HuH-7.5 (cell line): ENCODE results near the gene KIF2B.
"Not testable (repeated sequence)": the region's sequence is repeated elsewhere in the genome, so short reads cannot be mapped to it uniquely, and the experiment has no call there.

ENCODE experiments used
- DNase-seq: peaks from one replicate; pipeline ENCODE4 v3.0.0; 2011; ENCODE audit warnings: low spot score

The KIF2B gene, protein sequence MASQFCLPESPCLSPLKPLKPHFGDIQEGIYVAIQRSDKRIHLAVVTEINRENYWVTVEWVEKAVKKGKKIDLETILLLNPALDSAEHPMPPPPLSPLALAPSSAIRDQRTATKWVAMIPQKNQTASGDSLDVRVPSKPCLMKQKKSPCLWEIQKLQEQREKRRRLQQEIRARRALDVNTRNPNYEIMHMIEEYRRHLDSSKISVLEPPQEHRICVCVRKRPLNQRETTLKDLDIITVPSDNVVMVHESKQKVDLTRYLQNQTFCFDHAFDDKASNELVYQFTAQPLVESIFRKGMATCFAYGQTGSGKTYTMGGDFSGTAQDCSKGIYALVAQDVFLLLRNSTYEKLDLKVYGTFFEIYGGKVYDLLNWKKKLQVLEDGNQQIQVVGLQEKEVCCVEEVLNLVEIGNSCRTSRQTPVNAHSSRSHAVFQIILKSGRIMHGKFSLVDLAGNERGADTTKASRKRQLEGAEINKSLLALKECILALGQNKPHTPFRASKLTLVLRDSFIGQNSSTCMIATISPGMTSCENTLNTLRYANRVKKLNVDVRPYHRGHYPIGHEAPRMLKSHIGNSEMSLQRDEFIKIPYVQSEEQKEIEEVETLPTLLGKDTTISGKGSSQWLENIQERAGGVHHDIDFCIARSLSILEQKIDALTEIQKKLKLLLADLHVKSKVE

DNA sequence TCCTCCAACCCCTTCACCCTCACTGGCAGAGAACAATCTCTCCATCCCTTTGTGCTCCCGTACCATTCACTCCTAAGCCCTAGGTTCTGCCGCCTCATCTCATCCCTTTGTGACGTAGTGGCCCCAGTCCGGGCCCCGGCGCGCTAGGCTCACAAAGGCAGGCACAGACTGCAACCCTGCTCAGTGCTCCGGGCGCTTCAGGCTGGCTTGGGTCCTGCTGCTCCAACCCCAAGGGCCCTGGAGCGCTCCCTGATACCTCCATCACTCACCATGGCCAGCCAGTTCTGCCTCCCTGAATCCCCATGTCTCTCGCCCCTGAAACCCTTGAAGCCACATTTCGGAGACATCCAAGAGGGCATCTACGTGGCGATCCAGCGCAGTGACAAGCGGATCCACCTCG, at the start of gene KIF2B:
Gene KIF2B, plus strand, starts transcription at position 164 of the 400 bp plus-strand sequence. Its CDS starts 107 bp downstream, at position 271.
- no peak for DNase-seq

DNA sequence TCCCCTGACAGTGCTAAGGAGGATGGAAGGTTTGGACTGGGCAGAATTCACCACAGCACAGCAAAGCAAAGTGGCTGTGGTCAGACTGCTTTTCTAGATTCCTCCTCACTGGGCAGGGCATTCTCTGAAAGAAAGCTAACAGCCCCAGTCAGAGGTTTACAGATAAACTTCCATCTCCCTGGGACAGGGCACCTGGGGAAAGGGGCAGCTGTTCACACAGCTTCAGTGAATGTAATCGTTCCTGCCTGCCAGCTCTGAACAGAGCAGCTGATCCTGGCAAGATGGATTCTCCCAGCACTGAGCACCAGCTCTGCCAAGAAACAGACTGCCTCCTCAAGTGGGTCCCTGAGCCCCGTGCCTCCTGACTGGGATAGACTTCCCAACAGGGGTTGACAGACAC, 42.4 kb upstream of the KIF2B start:
- no peak for DNase-seq

DNA sequence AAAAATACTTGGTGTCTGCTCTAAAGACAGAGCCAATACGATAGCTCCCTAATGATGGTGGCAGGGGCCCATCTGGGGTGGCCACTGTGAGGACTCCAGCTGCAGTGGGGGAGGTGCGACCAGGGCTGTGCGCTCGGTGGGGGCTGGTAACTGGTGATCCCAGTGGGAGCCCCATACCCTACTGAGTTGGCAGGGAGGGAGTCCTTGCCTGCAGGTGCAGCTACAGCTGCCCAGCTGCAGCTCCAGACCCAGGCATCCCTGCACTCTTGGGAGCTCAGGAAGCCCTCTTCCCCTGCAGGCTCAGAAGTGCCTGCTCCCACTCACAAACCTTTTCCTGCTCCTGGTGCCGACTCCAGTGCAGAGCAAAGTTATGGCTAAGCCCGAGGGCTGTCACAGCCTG, 31.2 kb upstream of the KIF2B start:
- no peak for DNase-seq

DNA sequence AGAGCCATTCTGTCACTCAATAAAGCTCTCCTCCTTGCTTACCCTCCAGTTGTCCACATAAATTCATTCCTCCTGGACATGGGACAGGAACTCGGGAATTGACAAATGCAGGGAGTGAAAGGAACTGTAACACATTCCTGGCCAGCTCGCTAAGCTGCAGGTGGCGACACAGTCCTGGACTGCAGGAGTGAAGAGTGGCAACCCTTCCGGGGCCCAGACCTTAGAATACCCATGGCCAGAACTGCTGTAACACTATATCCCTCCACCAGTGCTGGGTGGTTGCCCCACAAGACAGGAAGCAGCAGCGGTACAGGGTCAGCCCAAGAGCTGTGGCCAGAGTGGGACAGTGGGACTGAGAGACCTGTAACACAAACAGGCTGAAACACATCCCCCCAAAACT, 30.3 kb upstream of the KIF2B start:
- no peak for DNase-seq

DNA sequence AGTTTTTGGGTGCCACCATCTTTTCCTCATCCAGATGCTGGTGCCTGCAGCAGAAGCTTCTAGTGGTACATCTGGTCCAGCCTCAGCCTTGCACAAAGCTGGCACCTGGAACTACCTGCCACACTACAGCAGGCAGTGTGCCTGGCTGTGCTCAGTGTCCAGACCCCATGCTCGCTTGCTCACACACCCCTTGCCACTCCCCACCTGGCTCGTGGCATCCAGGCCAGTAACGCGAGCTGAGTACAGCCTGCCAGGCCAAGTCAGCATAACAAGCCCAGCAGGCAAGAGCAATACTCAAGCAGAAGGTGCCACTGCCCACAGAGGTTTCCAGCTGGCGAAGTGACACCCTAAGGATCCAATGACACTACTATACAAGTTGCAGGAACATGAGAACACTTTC, 29.7 kb upstream of the KIF2B start:
- DNase-seq, result no peak

DNA sequence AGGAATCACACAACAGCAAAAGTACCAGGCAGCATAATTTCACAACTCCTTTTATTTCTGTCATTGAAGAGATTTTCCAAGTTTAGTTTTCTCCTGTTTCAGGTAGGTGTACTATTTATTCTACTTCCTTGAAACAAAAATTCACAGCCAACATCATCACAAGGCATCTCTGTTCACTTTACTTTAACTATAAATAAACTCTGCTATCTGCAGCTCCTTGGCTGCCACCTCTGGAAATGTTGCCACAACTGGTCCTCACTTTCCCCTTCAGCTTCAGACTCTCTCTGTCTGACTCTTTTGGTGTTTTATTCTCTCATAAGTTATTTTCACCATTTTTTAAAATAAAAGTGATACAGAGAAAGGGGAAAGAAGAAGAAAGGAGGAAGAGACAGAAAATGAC, 27.9 kb upstream of the KIF2B start:
- no peak for DNase-seq

DNA sequence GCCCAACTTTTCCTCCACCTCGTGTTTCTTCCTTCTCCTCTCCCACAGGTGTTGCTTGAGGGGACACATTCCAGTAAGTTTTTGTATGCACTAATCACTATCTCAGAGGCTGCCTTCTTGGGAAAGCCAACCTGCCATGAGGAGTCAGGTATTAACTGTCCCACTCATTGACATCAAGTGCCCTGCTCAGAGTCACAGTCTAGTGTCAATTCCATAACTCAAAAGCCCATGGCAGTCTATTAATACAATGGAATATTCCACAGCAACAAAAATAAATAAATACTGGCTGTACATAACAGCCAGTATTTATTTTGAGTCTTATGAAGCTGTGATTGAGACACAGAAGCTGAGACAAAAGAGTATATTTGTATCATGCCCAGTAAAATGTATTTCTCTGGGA, 26.1 kb upstream of the KIF2B start:
- no peak for DNase-seq

DNA sequence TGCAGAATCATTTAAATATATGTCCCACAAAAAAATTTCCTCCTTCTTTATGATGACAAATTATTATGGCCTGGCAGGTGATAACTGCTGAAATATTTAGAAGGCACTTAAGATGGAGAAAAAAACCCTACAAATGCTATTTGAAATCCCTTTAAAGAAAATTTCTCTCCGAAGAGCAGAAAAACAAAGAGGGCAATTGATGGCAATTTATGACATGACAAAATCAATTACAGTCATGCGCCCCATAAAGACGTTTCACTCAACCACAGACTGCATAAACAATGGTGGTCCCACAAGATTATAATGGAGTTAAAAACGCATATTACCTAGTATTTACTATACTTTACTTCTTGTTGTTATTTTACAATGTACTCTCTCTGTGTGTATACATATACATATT, 25.2 kb upstream of the KIF2B start:
- DNase-seq, result no peak

DNA sequence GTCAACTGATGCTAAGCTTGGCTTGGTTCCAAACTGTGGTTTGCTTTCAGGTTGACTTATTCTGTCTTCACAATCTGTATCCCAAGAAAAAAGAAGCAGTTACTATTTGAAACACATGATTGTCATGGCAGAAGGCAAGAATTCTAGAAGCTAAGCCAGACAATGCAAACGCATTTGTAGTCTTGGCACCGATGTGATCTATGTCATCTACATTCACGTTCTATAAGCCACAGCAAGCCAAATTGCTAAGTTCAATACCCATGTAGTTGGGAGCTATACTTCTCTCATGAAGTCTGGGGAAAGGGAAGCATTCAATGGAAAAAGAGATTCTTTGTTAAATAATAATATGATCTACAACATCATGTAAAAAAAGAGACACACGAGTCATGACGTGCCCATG, 18.3 kb upstream of the KIF2B start:
- DNase-seq, result no peak

DNA sequence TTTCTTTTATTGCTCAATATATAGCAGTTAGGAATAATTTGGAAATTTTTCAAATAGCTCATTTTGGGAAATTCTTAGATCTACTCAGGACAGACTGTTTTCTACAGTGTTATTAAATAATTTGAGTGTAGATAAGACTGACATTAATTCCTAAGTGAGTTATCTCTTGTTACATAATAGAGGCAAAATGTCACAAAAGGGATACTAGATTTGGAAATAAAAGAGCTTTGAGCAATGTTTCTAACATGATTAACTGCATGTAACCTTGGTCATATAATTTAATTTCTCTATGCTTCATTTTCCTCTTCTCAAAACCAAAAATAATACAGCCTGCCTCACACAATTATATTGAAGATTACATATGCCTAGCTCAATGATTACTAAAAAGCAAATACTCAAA, 16.3 kb upstream of the KIF2B start:
- no peak for DNase-seq

DNA sequence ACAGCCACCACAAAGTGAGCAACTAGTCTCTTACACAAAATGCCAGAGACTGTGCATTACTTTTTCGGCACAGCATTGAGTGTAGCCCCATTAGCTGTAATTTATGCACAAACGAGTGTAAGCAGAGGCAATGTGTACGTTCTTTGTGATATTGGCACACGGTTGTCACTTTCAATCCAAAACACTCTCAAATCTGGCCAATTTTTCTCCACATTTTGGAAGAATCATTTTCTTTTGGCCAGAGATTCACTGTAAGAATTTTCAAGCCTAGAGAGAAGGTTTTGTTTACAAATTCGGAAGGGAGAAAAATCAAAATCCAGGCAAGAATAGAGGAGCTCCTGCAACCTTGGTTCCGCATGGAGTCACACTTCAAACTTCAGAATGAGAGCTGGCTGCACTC, 15.4 kb upstream of the KIF2B start:
- DNase-seq, result no peak

DNA sequence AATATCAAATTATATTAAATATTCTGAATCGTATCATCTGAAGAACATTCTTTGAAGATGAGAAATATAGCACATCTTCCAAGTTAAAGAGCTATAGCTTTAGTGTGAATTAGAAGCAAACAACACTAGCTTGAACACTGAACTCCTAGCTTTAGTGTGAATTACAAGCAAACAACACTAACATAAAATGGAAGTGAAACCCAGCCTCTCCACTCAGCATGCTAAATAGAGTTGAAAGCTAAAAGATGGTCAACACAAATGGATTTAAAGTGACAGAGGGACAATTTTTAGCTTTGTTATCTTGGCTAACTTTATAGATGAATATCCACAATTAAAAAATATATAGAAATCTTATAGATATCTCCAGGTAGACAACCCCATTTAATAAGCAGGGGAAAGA, 4.5 kb upstream of the KIF2B start:
- no peak for DNase-seq

DNA sequence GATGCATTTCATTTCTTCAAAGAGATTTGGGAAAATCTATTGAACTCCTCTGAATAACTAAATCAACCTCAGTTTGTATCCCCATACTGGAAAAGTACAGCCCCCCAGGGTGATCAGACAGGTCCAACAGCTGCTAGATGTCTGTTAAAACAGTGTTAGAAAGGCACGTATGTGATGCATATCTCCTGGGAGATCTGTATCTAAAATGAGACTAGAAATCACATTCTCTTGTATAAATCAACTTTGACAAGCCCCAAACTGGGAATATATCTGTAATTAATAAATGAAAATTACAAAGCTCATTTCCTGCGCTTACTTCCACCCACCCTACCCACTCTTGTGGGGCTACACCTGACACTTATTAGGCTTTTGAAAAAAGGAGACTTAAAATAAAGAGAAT, 3.8 kb upstream of the KIF2B start:
- DNase-seq, result no peak

DNA sequence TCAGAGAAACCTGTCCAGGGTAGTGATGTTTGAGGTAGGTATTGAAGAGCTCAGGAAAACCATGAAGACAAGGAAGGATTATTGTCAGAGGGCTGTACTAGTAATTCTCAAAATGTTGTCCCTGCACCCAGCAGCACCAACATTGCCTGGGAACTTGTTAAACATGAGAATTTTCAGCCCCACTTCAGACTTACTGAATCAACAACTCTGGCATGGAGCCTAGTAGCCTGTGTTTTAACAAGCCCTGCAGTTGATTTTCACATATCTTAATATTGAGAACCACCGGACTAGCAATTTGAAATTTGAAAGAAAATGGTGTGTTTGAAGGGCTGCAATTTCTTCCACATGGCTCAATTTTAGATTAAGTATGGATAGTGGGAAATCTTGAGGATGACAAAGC, 2.8 kb upstream of the KIF2B start:
- no peak for DNase-seq

DNA sequence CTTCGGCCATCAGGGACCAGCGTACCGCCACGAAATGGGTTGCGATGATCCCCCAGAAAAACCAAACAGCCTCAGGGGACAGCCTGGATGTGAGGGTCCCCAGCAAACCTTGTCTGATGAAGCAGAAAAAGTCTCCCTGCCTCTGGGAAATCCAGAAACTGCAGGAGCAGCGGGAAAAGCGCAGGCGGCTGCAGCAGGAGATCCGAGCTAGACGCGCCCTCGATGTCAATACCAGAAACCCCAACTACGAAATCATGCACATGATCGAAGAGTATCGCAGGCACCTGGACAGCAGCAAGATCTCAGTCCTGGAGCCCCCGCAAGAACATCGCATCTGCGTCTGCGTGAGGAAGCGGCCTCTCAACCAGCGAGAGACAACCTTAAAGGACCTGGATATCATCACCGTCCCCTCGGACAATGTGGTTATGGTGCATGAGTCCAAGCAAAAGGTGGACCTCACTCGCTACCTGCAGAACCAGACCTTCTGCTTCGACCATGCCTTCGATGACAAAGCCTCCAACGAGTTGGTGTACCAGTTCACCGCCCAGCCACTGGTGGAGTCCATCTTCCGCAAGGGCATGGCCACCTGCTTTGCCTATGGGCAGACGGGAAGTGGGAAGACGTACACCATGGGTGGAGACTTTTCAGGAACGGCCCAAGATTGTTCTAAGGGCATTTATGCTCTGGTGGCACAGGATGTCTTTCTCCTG, 769 bp downstream of the KIF2B start:
- no peak for DNase-seq

DNA sequence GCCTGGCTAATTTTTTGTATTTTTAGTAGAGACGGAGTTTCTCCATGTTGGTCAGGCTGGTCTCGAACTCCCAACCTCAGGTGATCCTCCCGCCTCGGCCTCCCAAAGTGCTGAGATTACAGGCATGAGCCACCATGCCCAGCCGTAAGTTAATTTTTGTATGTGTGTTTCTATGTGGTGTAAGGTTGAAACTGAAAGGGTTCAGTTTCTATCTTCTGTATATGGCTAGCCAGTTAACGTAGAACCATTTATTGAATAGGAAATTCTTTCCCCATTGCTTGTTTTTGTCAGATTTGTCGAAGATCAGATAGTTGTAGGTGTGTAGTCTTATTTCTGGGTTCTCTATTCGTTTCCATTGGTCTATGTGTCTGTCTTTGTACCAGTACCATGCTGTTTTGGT, 12.0 kb downstream of the KIF2B start:
- not testable (repeated sequence) for DNase-seq

DNA sequence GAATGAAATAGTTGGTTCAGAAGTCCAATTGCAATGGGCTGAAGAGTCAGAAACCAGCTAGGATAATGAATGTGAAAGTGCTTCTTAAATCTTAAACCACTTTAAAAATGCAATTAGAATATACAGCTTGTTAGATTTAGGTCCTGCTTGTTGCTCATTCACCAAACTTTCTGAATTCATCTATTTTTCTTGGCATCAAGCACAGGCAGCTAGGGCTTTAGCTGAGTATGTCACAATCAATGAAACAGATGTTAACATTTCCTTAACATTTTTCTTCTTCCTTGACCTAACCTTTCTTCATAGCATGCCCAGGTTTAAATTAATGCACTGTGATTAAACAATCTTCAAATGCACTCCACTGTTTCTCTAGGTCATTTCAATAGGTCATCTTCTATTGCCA, 14.4 kb downstream of the KIF2B start:
- DNase-seq, result no peak

DNA sequence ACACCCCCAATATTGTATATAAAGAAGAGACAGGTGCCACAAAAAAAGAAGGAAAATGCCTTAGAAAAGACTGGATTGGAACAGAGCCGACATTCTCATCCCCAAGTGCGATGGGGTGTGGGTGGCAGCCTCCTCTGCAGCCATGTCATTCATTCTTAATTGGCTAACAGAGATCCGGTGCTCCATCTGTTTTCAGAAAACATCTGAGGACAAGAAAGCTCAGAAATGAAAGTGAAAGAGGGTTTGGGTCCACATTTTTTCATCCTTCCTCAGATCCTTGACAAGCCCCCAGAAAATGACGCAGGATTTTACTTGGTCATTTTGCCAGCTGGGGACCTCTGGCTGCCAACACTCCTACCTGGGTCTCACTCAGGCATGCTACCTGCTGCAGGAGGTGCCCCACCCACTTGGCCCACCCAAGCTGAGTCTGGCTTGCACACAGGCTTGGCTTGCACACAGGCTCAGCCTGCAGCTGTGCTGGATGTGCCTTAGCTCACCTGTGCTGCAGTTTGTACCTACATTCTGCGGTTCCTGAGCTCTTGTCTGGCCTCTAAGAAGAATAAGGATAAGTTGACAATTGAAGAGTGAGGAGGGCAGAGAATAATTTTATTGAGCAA, 21.9 kb downstream of the KIF2B start:
- DNase-seq, result no peak

DNA sequence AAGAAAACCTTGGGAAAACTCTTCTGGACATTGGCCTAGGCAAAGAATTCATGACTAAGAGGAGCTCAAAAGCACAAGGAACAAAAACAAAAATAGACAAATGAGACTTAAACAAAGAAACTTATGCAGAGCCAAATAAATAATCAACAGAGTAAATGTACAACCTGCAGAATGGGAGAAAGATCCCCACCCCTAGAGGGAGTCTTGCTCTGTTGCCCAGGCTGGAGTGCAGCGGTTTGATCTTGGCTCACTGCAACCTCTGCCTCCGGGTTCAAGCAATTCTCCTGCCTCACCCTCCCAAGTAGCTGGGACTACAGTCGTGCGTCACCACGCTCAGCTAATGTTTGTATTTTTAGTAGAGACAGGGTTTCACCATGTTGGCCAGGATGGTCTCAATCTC, 48.4 kb downstream of the KIF2B start:
- not testable (repeated sequence) for DNase-seq
